GM21576 (cell line): ENCODE measurements around the gene RNU2-63P.
"Not testable (repeated sequence)": the region's sequence is repeated elsewhere in the genome, so short reads cannot be mapped to it uniquely, and the experiment has no call there.

Source experiments
- ATAC-seq: cut with Tn5 transposase; IDR thresholded peaks from one replicate; pipeline ENCODE4 v1.9.1; 2021; ENCODE audit warnings: mild to moderate bottlenecking, moderate library complexity; ENCODE audit not compliant: unreplicated experiment

The RNU2-63P gene

DNA sequence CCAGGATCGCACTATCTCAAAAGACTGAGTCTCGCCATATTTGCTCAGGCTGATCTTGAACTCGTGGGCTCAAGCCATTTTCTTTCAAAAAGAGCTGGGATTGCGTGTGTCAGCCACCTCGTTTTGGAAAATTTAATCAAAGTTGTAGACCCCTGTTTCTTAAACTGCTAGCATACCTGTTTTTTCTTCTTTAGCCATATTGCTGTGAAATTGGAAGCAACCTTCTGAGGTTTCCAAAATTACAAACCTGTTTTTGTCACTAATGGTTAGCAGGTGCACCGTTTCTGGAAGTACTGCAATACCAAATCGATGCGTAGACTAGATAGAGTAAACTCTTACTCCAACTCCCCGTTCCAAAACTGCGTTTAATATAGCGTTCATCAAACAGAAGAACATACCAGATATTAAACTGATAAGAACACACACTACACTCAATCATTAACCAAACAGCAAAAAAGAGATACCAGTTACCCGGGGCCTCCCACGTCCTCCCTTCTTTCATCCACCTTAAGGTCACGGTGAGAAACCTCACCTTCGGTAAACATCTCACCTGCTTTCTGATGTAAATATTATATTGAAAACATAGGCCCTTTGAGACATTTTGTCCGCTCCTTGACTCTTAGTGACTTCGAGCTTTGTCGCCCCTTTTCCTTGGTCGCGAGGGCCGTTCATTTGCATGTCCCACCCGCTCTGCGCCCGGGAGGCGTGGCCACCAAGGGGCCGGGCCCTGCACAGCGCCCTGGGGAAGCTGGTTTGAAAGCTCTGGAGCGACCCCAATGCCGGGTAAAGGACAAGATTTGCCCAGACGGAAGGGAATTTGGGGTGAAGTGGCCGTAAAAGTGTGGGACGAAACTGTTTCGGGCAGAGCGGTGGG is at the start of gene RNU2-63P:
Gene RNU2-63P (minus strand): TSS at position 462 of the 874 bp plus-strand sequence.
- peak; percentile 84 for ATAC-seq

DNA sequence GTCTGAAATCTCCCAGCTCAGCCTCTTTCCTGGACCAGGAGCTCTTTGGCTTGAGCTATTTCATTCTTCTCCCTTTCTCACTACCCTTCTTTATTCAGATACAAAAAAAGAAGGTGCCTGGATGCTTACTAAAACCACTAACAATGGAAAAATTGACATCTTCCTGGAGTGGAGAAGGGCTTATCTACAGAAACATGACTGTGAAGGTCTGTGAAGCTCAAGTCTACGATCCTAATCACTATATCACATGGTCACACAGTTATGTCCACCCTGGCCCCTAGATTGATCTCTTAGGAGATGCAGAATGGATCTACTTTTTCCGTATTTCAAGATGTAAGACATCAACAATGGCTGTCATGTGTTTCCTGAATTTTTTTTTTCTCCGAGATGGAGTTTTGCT is 44.9 kb upstream of the RNU2-63P start:
- ATAC-seq: no peak

DNA sequence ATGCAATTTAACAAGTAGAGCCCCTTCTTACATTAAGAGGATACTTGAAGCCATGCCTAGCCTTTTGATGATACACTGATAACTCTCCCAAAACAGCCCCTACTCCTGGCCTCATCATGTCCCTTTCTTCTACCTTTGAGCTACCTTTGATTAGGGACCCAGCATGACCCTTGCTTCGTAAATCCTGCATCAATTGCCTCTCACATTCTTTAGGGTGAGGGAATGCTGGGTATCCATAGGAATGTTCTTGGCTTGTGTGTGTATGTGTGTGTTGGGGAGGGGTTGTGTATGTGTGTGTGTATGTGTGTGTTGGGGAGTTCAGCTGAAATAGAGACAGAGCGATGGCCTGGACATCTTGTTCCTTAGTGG is 44.5 kb upstream of the RNU2-63P start:
- ATAC-seq: no peak

DNA sequence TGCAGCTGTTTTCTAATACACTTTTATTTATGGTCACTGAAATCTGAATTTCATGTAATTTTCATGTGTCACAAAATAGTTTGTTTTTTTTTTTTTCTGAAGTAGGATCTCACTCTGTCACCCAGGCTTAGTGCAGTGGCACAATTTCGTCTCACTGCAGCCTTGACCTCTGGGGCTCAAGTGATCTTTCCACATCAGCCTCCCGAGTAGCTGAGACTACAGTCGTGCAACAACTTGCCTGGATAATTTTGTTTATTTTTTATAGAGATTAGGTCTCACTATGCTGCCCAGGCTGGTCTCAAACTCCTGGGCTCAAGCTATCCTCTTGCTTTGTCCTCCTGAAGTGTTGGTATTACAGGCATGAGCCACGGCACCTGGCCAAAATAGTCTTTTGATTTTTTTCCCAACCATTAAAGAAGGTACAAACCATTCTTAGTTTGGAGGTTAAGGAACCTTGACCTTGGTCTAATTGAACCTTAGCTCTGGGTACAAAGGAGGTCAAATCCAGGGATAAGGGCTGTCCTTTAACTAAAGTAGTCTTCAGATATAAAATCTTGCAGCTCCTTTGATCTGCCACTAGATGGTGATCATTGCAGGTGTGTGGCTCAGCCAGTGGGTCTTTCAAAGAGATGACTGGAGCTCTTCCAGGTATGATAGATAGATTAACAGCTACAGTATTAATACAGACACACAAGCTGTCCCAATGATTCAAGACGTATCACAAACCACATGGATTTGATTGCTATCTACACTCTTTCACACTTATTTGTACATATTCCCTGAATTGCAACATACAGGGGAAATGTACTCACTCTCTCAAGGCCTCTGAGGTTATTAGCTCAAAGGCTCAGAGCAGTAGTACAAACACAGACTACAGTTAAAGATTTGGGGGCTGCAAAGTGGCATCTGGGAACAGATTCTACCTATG is 43.9 kb upstream of the RNU2-63P start:
- ATAC-seq: peak; percentile 43

DNA sequence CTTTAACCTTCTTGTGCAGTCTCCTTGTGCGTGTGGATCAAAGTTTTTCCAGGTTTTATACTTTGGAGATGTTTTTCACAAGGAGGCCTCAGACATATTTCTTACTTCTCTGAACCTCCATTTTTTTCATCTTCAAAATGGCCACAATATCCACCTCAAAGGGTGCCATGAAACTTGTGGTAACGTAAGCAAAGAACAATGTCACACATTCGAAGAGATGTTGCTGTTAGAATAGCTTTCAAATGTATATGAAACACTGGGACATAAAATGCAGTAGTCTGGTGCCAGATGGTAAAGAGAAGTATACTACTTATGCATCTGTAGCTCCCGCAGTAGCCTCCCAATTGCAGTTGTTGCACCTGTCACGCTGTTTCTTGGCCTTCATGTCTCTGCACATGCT is 41.8 kb upstream of the RNU2-63P start:
- no peak for ATAC-seq

DNA sequence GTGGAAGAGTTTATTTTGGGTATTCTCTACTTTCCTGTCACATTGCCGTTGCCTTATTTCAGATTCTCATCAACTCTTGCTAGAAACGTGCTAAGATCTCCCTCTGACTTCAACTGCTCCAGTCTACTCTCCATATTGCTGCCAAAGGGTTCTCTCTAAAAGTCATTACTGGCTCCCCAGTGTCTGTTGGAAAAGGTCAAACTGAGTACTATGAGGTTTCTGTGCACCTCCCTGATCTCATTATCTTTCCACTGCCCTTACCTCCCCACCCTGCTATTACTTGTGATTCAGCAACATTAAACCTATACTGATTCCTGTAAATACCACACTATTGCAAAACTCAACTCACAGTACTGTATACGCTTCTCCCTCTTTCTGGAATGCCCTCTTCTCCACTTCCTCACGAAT is 41.1 kb upstream of the RNU2-63P start:
- no peak for ATAC-seq

DNA sequence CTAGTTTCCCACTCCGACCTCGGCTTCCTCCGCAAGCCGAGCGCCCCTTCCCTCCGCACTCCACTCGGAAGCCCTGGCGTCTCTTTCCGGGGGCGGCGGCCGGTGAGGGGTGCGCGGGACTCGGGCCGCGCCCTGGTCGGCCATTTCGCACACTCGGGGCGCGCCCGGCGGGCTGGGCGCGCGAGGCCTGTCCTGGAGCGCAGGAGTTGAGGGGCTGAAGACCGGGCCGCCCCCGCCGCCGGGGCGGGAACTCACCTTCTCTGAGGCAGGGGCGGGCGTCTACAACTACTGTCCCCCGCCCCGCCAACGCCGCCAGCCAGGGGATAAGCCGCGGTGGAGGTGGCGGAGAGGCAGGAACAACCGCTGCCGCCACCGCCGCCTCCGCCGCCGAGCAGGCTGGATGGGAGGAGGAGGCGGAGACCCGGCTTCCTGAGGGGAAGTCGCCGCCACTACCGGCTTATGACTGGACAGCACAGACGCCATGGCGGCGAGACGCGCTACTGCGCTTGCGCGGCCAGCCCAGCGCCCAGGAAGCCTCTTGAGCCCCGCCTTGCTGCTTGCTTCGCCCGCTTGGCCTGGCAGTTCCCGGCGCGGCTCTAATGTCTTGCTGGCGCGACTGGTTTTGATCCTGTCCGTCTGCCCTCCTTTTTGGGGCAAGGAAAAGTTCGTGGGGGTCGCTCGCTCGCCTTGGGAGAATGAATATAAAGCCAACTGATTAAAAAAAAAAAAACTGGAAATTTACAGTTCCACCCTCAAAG is 39.2 kb upstream of the RNU2-63P start, which contains the start of gene KRCC1:
Gene KRCC1 (minus strand): TSS at position 413 of the 758 bp plus-strand sequence. CDS start 27,220 bp downstream, outside the sequence.
- ATAC-seq: peak; percentile 96

DNA sequence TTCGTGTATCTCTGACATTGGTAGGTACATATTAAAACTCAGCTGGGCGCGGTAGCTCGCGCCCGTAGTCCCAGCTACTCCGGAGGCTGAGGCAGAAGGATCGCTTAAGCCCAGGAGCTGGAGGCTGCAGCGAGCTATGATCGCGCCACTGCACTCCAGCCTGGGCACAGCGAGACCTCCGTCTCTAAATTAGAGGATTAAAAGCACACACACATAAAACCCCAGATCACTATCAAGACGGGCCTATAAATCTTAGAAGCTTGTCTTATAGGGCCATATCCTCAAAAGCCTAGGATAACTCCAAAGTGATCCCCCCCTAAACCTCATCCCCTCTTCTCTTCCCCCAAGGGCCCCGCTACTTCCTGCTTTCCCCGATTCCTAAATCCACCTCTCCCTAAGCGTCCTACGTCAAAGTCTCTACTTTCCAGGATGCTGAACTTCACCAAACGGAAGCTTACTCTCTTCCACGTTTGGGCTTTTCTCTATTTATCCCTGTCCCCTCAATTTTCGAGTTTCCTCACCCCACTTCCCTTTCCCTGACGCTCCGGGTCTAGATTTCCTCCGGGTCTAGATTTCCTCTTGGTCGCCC is 38.5 kb upstream of the RNU2-63P start:
- ATAC-seq: no peak

DNA sequence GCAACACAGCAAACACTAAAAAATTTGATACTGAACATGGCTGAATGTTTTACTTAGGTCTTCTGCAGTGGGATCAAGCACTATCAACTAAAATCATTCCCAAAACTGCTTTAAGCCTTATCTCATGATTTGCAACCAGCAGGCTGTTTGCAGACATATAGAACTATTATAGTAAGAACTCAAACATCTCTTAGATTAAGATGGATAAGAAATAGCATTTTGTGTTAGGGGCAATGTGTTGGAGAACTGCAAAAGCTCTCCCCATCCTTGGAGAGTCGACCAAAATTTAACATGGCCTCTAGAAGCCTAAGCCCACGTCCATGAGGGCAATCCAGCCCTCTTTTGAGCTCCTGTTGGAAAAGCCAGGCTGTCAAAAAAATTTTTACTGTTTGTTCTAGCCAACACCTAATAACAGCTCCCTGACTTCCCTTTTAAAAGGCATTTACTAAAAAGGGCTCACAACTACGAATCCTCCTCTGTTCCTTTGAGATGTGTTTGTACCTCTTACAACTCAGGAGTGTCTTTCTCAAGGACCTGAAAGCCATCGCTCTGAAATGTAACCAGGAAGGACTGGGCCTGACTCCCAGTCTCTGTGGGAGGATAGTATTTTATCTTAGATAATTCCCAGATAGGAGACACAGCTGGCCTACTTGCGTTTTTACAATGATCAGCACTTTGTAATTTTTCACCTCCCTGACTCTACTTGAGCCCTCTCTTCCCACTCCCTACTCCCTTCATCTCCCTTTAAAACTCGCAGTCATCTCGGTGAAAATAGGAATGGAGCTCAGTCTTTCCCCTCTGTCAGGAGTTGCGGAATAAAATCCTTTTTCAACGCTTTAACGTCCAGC is 37.8 kb upstream of the RNU2-63P start:
- no peak for ATAC-seq

DNA sequence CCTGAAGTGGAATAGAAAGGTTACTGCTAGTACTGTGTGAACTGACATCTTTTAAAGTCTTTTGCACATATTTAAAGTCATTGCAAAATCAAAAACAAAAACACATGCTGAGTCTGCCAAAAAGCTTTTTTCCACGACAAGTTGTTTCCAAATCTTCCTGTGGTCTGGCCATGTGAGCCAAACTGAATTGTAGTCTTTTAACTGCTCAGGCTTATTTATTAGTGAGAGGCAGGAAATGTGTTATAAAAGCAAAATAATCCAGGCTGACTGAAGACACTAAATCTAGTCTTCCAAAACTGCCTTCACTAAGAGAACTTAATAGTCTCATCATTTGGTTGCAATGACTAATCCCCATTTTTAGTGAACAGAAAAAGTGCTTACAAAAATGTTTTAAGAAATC is 36.9 kb upstream of the RNU2-63P start:
- ATAC-seq: no peak

DNA sequence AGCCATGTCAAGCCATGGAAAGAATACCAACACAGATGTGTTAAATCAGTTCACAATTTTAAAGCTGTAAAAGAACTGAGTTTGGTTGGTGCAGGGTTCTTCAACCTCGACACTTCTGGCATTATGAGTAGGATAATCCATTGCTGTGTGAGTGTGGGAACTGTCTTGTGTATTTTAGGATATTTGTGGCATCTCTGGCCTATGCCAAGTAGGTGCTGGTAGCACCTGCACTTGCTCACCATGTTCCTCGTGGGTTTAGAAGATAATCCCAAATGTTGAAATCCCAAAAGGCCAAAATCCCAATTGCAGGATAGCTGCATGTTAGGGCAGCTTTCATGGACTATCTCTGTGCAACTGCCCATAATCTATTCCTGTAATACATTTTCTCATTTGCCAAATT is 35.4 kb upstream of the RNU2-63P start:
- no peak for ATAC-seq

DNA sequence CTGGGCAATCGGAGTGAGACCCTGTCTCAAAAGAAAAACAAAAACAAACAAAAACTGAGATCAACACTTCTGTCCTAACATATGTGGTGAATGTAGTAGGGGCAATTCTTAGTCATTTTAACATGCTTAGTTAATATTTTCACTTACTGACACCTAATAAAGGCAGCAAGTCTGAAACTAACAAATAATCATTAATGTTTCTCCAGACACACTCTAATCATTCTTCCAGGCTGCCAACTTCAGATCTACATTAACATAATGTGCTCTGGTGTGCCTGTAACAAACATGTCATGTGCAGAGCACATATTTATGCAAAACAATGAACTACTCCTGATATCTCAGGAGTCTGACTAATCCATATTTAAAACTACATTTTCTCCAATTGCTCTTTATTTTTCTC is 33.3 kb upstream of the RNU2-63P start:
- no peak for ATAC-seq

DNA sequence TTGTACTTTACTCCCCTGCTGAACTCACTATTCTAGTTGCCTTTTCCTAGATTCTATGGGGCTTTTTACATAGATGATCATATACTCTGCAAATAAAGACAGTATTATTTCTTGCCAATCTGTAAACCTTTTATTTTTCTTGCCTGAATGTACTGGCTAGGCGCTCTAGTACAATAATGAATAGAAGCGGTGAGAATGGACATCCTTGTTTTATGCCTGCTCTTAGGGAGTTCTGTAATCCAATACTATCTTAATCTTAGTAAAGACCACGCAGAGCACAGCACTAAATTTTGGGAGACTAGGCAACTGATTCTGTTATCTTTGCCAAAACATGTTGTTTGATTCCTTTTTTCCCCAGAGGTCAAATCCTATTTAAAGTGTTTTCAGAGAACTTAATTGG is 32.2 kb upstream of the RNU2-63P start:
- ATAC-seq: no peak

DNA sequence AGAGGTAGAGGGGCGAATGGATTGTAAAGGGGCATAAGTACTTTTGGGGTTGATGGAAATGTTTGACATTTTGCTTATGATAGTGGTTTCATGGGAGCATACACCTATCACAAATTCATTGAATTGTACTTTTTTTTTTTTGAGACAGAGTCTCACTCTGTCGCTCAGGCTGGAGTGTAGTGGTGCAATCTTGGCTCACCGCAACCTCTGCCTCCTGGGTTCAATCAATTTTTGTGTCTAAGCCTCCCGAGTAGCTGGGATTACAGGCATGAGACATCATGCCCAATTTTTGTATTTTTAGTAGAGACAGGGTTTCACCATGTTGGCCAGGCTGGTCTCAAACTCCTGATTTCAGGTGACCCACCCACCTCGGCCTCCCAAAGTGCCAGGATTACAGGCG is 29.2 kb upstream of the RNU2-63P start:
- ATAC-seq: not testable (repeated sequence)

DNA sequence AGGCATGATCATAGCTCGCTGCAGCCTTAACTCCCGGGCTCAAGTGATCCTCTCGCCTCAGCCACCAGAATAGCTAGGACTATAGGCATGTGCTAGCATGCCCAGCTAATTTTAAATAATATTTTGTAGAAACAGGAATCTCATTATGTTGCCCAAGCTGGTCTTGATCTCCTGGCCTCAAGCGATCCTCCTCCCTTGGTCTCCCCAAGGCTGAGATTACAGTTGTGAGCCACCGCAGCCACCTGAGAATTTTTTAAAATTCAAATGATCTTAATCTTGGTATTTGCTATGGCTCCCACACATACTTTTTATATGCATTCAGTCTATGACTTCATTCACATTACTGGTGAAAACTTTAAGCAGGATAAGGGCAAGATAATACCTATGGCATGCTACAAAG is 26.1 kb upstream of the RNU2-63P start:
- no peak for ATAC-seq

DNA sequence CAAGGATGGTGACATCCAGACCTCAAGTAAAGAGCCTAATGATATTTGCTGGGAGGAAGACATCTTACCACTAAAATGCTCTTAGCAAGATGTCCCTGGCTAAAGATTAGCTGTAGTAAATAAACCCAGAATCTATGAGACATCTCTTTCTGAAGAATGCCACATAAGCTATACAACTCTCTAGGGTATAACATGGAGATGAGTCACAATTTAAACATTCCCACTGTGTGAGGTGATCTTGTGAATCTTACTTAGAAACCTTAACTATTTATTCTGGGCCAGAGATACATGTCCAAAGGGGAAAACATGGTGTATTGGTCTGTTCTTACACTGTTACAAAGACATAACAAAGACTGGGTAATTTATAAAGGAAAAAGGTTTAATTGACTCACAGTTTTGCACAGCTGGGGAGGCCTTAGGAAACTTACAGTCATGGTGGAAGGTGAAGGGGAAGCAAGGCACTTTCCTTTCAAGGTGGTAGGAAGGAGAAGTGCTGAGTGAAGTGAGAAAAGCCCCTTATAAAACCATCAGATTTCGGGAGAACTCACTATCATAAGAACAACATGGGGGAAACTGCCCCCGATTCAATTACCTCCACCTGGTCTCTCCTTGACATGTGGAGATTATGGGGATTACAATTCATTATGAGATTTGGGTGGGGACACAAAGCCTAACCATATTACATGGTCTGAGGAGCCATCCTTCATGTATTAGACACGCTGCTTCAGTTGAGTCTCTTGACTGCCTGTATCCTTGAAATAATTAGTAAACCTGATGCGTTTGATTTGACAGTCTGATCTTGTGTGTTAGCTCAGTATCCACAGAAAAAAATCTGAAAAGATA is 22.1 kb upstream of the RNU2-63P start:
- no peak for ATAC-seq

DNA sequence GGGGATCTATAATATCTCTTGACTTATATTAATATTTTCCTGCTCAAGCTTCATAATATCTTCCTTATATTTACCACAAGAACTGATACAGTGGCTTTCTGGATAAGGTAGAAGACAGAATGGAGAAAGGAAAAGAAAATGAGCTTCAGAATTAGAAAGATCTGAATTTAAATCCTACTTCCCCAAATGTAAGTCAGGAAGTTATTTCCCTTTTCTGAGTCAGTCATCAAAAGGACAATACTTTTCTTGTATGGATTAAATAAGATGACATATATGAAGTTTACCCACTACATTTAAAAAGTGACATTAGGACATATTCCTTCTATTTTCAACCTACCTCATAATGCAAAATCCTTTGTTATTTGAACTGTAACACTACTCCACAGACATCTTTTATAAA is 20.3 kb upstream of the RNU2-63P start:
- no peak for ATAC-seq

DNA sequence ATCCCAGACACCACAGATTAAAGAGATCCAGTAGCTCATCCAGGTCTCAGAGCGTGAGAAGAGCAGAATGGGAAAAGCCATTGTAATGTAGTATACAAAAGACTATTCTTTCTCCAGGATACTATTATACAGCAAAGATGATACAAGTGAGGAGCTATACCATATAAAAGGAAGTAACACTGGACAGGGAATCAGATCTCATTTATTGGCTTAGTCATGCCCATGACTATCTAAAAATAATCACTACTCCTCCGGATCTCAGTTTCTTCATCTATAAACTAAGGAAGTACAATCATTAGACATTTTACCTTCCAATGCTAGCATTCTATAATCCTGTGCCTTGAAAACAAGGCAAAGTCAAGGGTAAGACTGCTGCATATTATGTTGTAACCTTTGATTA is 19.8 kb upstream of the RNU2-63P start:
- ATAC-seq: no peak
